ENCODE measurements around the gene ASGR1. TPM values are rescaled to one million over a fixed set of nuclear protein-coding genes. Genes with fewer than 3 reads are reported as not detected.
A peak's percentile ranks its signal among the peaks of the same experiment; 100 is the strongest.
"Not testable (repeated sequence)": the region's sequence is repeated elsewhere in the genome, so short reads cannot be mapped to it uniquely, and the experiment has no call there.

ASGR1 gene
- total and polyA plus RNA-seq, 2 donors = 0.90 to 3.3 TPM

GRCh38 chr17:7133916-7134315 lies 45.3 kb downstream of the ASGR1 start:
- Histone ChIP-seq H3K4me3 (ENCODE audit: low read length in 2 of 2) (no peak overlapping the region), H3K9me3 (ENCODE audit: control insufficient read depth in 2 of 2, insufficient read depth in 1 of 2, low read length in 1 of 2) (no peaks in the 10 kb centered on the region), H3K4me1 (ENCODE audit: control insufficient read depth in 2 of 2, insufficient read depth in 2 of 2, low read length in 2 of 2) (peaks cover 0 to 21% of the 10 kb centered on the region in 2 donors), H3K36me3 (ENCODE audit: control insufficient read depth in 2 of 2, insufficient read depth in 2 of 2, low read length in 1 of 2) (no peaks in the 10 kb centered on the region), H3K27me3 (ENCODE audit: control insufficient read depth in 2 of 2, insufficient read depth in 1 of 2, low read length in 1 of 2) (peaks cover 0 to 68% of the 10 kb centered on the region in 2 donors), H3K27ac (ENCODE audit: low read depth in 1 of 2, low read length in 1 of 2) (no peak overlapping the region)
- 88% methylated on average over 20 of the region's 20 CpGs for WGBS
- no peak for DNase-seq (ENCODE audit: low read depth in 6 of 9, low spot score in 9 of 9)

- DNase-seq (ENCODE audit: low read depth in 6 of 9, low spot score in 9 of 9) = peak in 4 of 9 donors; percentile 9 to 44 (median 22)
- Histone ChIP-seq H3K4me3 (ENCODE audit: low read length in 2 of 2) (no peak overlapping the region), H3K4me1 (ENCODE audit: control insufficient read depth in 2 of 2, insufficient read depth in 2 of 2, low read length in 2 of 2) (peaks cover 0 to 21% of the 10 kb centered on the region in 2 donors)
These were observed 45.7 kb downstream of the ASGR1 start for GRCh38 chr17:7133424-7133823.

GRCh38 chr17:7132511-7133094 lies 46.6 kb downstream of the ASGR1 start:
- no peaks in the 10 kb centered on the region for H3K36me3 ChIP-seq (ENCODE audit: control insufficient read depth in 2 of 2, insufficient read depth in 2 of 2, low read length in 1 of 2)
- H3K4me1 ChIP-seq (ENCODE audit: control insufficient read depth in 2 of 2, insufficient read depth in 2 of 2, low read length in 2 of 2) = peaks cover 0 to 21% of the 10 kb centered on the region in 2 donors
- DNase-seq (ENCODE audit: low read depth in 6 of 9, low spot score in 9 of 9) = peak in 7 of 9 donors; percentile 22 to 73 (median 36)
- 4% methylated on average over 7 of the region's 7 CpGs for WGBS
- H3K4me3 ChIP-seq (ENCODE audit: low read length in 2 of 2) = no peak overlapping the region
- H3K27me3 ChIP-seq (ENCODE audit: control insufficient read depth in 2 of 2, insufficient read depth in 1 of 2, low read length in 1 of 2) = peaks cover 0 to 64% of the 10 kb centered on the region in 2 donors
- peak overlapping the region; percentile 73 to 90 for H3K27ac ChIP-seq (ENCODE audit: low read depth in 1 of 2, low read length in 1 of 2)
- no peaks in the 10 kb centered on the region for H3K9me3 ChIP-seq (ENCODE audit: control insufficient read depth in 2 of 2, insufficient read depth in 1 of 2, low read length in 1 of 2)

More at GRCh38 chr17:7133424-7133823, 45.7 kb downstream of the ASGR1 start:
- no peaks in the 10 kb centered on the region for H3K9me3 ChIP-seq (ENCODE audit: control insufficient read depth in 2 of 2, insufficient read depth in 1 of 2, low read length in 1 of 2)
- H3K27ac ChIP-seq (ENCODE audit: low read depth in 1 of 2, low read length in 1 of 2) = peak overlapping the region; percentile 11 to 37
- peaks cover 0 to 66% of the 10 kb centered on the region in 2 donors for H3K27me3 ChIP-seq (ENCODE audit: control insufficient read depth in 2 of 2, insufficient read depth in 1 of 2, low read length in 1 of 2)
- 12% methylated on average over 19 of the region's 19 CpGs for WGBS
- no peaks in the 10 kb centered on the region for H3K36me3 ChIP-seq (ENCODE audit: control insufficient read depth in 2 of 2, insufficient read depth in 2 of 2, low read length in 1 of 2)

- Histone ChIP-seq H3K9me3 (ENCODE audit: control insufficient read depth in 2 of 2, insufficient read depth in 1 of 2, low read length in 1 of 2) (no peaks in the 10 kb centered on the region), H3K4me3 (ENCODE audit: low read length in 2 of 2) (no peak overlapping the region), H3K4me1 (ENCODE audit: control insufficient read depth in 2 of 2, insufficient read depth in 2 of 2, low read length in 2 of 2) (peaks cover 0 to 21% of the 10 kb centered on the region in 2 donors), H3K36me3 (ENCODE audit: control insufficient read depth in 2 of 2, insufficient read depth in 2 of 2, low read length in 1 of 2) (no peaks in the 10 kb centered on the region), H3K27ac (ENCODE audit: low read depth in 1 of 2, low read length in 1 of 2) (no peak overlapping the region), H3K27me3 (ENCODE audit: control insufficient read depth in 2 of 2, insufficient read depth in 1 of 2, low read length in 1 of 2) (peaks cover 0 to 55% of the 10 kb centered on the region in 2 donors)
- 95% methylated on average over 5 of the region's 5 CpGs for WGBS
- DNase-seq (ENCODE audit: low read depth in 6 of 9, low spot score in 9 of 9) = no peak
These were observed 47.8 kb downstream of the ASGR1 start for GRCh38 chr17:7131423-7131791.

GRCh38 chr17:7130621-7131422 lies 48.3 kb downstream of the ASGR1 start:
- no peak overlapping the region for H3K27ac ChIP-seq (ENCODE audit: low read depth in 1 of 2, low read length in 1 of 2)
- H3K36me3 ChIP-seq (ENCODE audit: control insufficient read depth in 2 of 2, insufficient read depth in 2 of 2, low read length in 1 of 2) = no peaks in the 10 kb centered on the region
- no peaks in the 10 kb centered on the region for H3K9me3 ChIP-seq (ENCODE audit: control insufficient read depth in 2 of 2, insufficient read depth in 1 of 2, low read length in 1 of 2)
- peaks cover 0 to 21% of the 10 kb centered on the region in 2 donors for H3K4me1 ChIP-seq (ENCODE audit: control insufficient read depth in 2 of 2, insufficient read depth in 2 of 2, low read length in 2 of 2)
- 22% methylated on average over 11 of the region's 11 CpGs for WGBS
- H3K4me3 ChIP-seq (ENCODE audit: low read length in 2 of 2) = no peak overlapping the region
- DNase-seq (ENCODE audit: low read depth in 6 of 9, low spot score in 9 of 9) = no peak
- H3K27me3 ChIP-seq (ENCODE audit: control insufficient read depth in 2 of 2, insufficient read depth in 1 of 2, low read length in 1 of 2) = peaks cover 0 to 55% of the 10 kb centered on the region in 2 donors

- Histone ChIP-seq H3K4me3 (ENCODE audit: low read length in 2 of 2) (no peak overlapping the region), H3K27ac (ENCODE audit: low read depth in 1 of 2, low read length in 1 of 2) (no peak overlapping the region), H3K4me1 (ENCODE audit: control insufficient read depth in 2 of 2, insufficient read depth in 2 of 2, low read length in 2 of 2) (peaks cover 0 to 21% of the 10 kb centered on the region in 2 donors), H3K36me3 (ENCODE audit: control insufficient read depth in 2 of 2, insufficient read depth in 2 of 2, low read length in 1 of 2) (no peaks in the 10 kb centered on the region), H3K27me3 (ENCODE audit: control insufficient read depth in 2 of 2, insufficient read depth in 1 of 2, low read length in 1 of 2) (peaks cover 0 to 48% of the 10 kb centered on the region in 2 donors), H3K9me3 (ENCODE audit: control insufficient read depth in 2 of 2, insufficient read depth in 1 of 2, low read length in 1 of 2) (no peaks in the 10 kb centered on the region)
- 94% methylated on average over 8 of the region's 8 CpGs for WGBS
- DNase-seq (ENCODE audit: low read depth in 6 of 9, low spot score in 9 of 9) = no peak
These were observed 49.9 kb downstream of the ASGR1 start for GRCh38 chr17:7129311-7129710.

GRCh38 chr17:7128160-7128559 lies 51.0 kb downstream of the ASGR1 start:
- H3K4me3 ChIP-seq (ENCODE audit: low read length in 2 of 2) = no peak overlapping the region
- no peaks in the 10 kb centered on the region for H3K9me3 ChIP-seq (ENCODE audit: control insufficient read depth in 2 of 2, insufficient read depth in 1 of 2, low read length in 1 of 2)
- H3K27me3 ChIP-seq (ENCODE audit: control insufficient read depth in 2 of 2, insufficient read depth in 1 of 2, low read length in 1 of 2) = peaks cover 0 to 37% of the 10 kb centered on the region in 2 donors
- 97% methylated on average over 5 of the region's 5 CpGs for WGBS
- DNase-seq (ENCODE audit: low read depth in 6 of 9, low spot score in 9 of 9) = no peak
- no peak overlapping the region for H3K27ac ChIP-seq (ENCODE audit: low read depth in 1 of 2, low read length in 1 of 2)
- peaks cover 0 to 16% of the 10 kb centered on the region in 2 donors for H3K4me1 ChIP-seq (ENCODE audit: control insufficient read depth in 2 of 2, insufficient read depth in 2 of 2, low read length in 2 of 2)
- H3K36me3 ChIP-seq (ENCODE audit: control insufficient read depth in 2 of 2, insufficient read depth in 2 of 2, low read length in 1 of 2) = no peaks in the 10 kb centered on the region

- H3K4me1 ChIP-seq (ENCODE audit: control insufficient read depth in 2 of 2, insufficient read depth in 2 of 2, low read length in 2 of 2); H3K27ac ChIP-seq (ENCODE audit: low read depth in 1 of 2, low read length in 1 of 2); H3K9me3 ChIP-seq (ENCODE audit: control insufficient read depth in 2 of 2, insufficient read depth in 1 of 2, low read length in 1 of 2); H3K36me3 ChIP-seq (ENCODE audit: control insufficient read depth in 2 of 2, insufficient read depth in 2 of 2, low read length in 1 of 2); DNase-seq (ENCODE audit: low read depth in 6 of 9, low spot score in 9 of 9); H3K4me3 ChIP-seq (ENCODE audit: low read length in 2 of 2): not testable (repeated sequence)
- H3K27me3 ChIP-seq (ENCODE audit: control insufficient read depth in 2 of 2, insufficient read depth in 1 of 2, low read length in 1 of 2) = peaks cover 0 to 34% of the 10 kb centered on the region in 2 donors
- WGBS = 91% methylated on average over 5 of the region's 5 CpGs
These were observed 51.7 kb downstream of the ASGR1 start for GRCh38 chr17:7127501-7127900.

GRCh38 chr17:7126386-7126785 lies 52.8 kb downstream of the ASGR1 start:
- peaks cover 0 to 26% of the 10 kb centered on the region in 2 donors for H3K27me3 ChIP-seq (ENCODE audit: control insufficient read depth in 2 of 2, insufficient read depth in 1 of 2, low read length in 1 of 2)
- H3K9me3 ChIP-seq (ENCODE audit: control insufficient read depth in 2 of 2, insufficient read depth in 1 of 2, low read length in 1 of 2); H3K4me3 ChIP-seq (ENCODE audit: low read length in 2 of 2); H3K4me1 ChIP-seq (ENCODE audit: control insufficient read depth in 2 of 2, insufficient read depth in 2 of 2, low read length in 2 of 2); DNase-seq (ENCODE audit: low read depth in 6 of 9, low spot score in 9 of 9); H3K36me3 ChIP-seq (ENCODE audit: control insufficient read depth in 2 of 2, insufficient read depth in 2 of 2, low read length in 1 of 2); H3K27ac ChIP-seq (ENCODE audit: low read depth in 1 of 2, low read length in 1 of 2): not testable (repeated sequence)
- 92% methylated on average over 12 of the region's 12 CpGs for WGBS
